ENCODE results near the gene ISG15. TPM values are rescaled to one million over a fixed set of nuclear protein-coding genes. Genes with fewer than 3 reads are reported as not detected.

ISG15 gene
- total and polyA plus RNA-seq, 2 of the 13 experiments (the other 11 are each of a cell fraction or from before 2014, with no cell fraction given) = 42.1 to 54.9 TPM

DNA sequence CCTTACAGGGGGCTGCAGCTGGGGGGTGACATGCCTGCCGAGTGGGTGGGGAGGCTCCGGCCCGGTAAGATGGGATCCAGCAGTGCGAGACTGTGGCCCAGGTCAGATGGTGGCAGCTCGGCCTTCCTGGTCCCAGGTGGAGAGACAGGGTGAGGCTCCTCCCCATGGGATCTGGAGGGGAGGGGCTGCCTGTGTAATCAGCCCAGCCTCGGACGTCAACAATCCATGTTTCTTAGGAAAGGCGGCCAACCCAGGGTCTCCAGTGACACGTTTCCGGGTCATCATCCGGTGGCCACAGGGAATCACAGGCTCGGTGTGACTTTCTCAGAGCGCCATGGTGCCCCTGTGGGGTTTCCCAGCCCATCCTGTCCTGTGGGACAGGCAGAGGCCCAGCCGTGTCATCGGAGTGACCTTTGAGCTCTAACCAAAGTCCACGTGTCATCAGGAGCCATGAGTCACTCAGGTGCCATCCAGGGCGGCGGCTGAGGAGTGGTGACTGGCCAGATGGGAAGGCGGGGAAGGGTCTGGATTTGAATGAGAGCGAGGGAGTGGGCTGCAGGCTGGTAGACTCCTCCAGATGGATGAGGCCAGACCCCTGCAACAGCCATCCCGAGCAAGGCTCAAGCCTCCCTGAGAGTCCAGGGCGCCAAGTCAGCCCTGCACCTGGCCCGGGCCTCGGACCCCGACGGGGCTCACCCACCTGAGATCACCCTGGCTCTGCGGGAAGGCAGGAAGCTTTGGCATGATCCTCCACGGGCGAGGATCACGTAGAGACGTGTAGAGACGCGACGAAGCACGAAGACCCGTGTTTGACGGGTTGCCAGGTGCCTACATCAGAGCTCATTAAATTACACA, 6.8 kb upstream of the ISG15 start (continued):
- TF ChIP-seq, protein P1, sequence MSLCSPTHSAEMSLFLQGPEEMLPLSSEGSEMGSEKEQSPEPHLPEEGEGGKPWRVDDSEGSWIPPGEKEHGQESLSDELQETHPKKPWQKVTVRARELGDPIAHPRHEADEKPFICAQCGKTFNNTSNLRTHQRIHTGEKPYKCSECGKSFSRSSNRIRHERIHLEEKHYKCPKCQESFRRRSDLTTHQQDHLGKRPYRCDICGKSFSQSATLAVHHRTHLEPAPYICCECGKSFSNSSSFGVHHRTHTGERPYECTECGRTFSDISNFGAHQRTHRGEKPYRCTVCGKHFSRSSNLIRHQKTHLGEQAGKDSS (CRISPR knock-in tag; IDR thresholded peaks at IDR 0.05; ENCODE audit: borderline replicate concordance, low read depth) = peak; percentile 87
- no peak for TF ChIP-seq ZNF17 (CRISPR knock-in tag; IDR thresholded peaks at IDR 0.05)
- TF ChIP-seq ZSCAN31 (CRISPR knock-in tag; IDR thresholded peaks at IDR 0.05; ENCODE audit: low read depth) = no peak
- TF ChIP-seq, protein P2, sequence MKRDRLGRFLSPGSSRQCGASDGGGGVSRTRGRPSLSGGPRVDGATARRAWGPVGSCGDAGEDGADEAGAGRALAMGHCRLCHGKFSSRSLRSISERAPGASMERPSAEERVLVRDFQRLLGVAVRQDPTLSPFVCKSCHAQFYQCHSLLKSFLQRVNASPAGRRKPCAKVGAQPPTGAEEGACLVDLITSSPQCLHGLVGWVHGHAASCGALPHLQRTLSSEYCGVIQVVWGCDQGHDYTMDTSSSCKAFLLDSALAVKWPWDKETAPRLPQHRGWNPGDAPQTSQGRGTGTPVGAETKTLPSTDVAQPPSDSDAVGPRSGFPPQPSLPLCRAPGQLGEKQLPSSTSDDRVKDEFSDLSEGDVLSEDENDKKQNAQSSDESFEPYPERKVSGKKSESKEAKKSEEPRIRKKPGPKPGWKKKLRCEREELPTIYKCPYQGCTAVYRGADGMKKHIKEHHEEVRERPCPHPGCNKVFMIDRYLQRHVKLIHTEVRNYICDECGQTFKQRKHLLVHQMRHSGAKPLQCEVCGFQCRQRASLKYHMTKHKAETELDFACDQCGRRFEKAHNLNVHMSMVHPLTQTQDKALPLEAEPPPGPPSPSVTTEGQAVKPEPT (CRISPR knock-in tag; IDR thresholded peaks at IDR 0.05; ENCODE audit: low read depth) = no peak
- TF ChIP-seq EZH2 (conservative IDR thresholded peaks at IDR 0.05; ENCODE audit: low read depth, low read length) = no peak
- TF ChIP-seq ZNF34 (CRISPR knock-in tag; IDR thresholded peaks at IDR 0.05; ENCODE audit: borderline replicate concordance) = no peak; the same call in 1 of the 2 replicates
- TF ChIP-seq ZNF3 (CRISPR knock-in tag; IDR thresholded peaks at IDR 0.05) = no peak
- peak; percentile 68; the same call in 1 of the 2 replicates for TF ChIP-seq ZNF326 (CRISPR knock-in tag; IDR thresholded peaks at IDR 0.05; ENCODE audit: borderline replicate concordance)
- 0 out of 2 replicates have a peak, but pooled peaks have one; percentile 38 for TF ChIP-seq ZNF572 (CRISPR knock-in tag; IDR thresholded peaks at IDR 0.05)
- TF ChIP-seq, protein P3, sequence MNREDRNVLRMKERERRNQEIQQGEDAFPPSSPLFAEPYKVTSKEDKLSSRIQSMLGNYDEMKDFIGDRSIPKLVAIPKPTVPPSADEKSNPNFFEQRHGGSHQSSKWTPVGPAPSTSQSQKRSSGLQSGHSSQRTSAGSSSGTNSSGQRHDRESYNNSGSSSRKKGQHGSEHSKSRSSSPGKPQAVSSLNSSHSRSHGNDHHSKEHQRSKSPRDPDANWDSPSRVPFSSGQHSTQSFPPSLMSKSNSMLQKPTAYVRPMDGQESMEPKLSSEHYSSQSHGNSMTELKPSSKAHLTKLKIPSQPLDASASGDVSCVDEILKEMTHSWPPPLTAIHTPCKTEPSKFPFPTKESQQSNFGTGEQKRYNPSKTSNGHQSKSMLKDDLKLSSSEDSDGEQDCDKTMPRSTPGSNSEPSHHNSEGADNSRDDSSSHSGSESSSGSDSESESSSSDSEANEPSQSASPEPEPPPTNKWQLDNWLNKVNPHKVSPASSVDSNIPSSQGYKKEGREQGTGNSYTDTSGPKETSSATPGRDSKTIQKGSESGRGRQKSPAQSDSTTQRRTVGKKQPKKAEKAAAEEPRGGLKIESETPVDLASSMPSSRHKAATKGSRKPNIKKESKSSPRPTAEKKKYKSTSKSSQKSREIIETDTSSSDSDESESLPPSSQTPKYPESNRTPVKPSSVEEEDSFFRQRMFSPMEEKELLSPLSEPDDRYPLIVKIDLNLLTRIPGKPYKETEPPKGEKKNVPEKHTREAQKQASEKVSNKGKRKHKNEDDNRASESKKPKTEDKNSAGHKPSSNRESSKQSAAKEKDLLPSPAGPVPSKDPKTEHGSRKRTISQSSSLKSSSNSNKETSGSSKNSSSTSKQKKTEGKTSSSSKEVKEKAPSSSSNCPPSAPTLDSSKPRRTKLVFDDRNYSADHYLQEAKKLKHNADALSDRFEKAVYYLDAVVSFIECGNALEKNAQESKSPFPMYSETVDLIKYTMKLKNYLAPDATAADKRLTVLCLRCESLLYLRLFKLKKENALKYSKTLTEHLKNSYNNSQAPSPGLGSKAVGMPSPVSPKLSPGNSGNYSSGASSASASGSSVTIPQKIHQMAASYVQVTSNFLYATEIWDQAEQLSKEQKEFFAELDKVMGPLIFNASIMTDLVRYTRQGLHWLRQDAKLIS (CRISPR knock-in tag; IDR thresholded peaks at IDR 0.05) = no peak
- TF ChIP-seq TBL1XR1 (IDR thresholded peaks at IDR 0.05; ENCODE audit: borderline replicate concordance, low read length, partially characterized antibody) = peak; percentile 73
- TF ChIP-seq, protein P4, sequence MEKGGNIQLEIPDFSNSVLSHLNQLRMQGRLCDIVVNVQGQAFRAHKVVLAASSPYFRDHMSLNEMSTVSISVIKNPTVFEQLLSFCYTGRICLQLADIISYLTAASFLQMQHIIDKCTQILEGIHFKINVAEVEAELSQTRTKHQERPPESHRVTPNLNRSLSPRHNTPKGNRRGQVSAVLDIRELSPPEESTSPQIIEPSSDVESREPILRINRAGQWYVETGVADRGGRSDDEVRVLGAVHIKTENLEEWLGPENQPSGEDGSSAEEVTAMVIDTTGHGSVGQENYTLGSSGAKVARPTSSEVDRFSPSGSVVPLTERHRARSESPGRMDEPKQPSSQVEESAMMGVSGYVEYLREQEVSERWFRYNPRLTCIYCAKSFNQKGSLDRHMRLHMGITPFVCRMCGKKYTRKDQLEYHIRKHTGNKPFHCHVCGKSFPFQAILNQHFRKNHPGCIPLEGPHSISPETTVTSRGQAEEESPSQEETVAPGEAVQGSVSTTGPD (CRISPR knock-in tag; IDR thresholded peaks at IDR 0.05) = no peak
- TF ChIP-seq ATF1 (CRISPR knock-in tag; IDR thresholded peaks at IDR 0.05) = peak; percentile 80; the same call in 1 of the 2 replicates
- no peak for TF ChIP-seq CBX2 (IDR thresholded peaks at IDR 0.05; ENCODE audit: low read depth, low read length)
- no peak for TF ChIP-seq CBX2 (CRISPR knock-in tag; IDR thresholded peaks at IDR 0.05; ENCODE audit: low read depth)
- TF ChIP-seq THRA (CRISPR knock-in tag; IDR thresholded peaks at IDR 0.05; ENCODE audit: borderline replicate concordance) = peak; percentile 60; the same call in 1 of the 2 replicates
- peak; percentile 93 for TF ChIP-seq MIER3 (CRISPR knock-in tag; IDR thresholded peaks at IDR 0.05; ENCODE audit: borderline replicate concordance)
- TF ChIP-seq ZBTB25 (CRISPR knock-in tag; IDR thresholded peaks at IDR 0.05) = peak; percentile 98

Measured in HepG2 (cell line).